Caco-2 (cell line): Measurements from ENCODE around the gene CFAP58. TPM values are rescaled to one million over a fixed set of nuclear protein-coding genes. Genes with fewer than 3 reads are reported as not detected.
A peak's percentile ranks its signal among the peaks of the same experiment; 100 is the strongest.

Experiments
- BruUV-seq: library from RNA; stranded (reverse); fragments of 400-500 nt; replicated peaks from 2 replicates; lab custom pipeline; 2021; lab: Mats Ljungman, UMichigan
- CTCF ChIA-PET: fragments of 300-600 bp; sonication (Branson Sonifier 250); formaldehyde crosslinking; loops from one replicate; lab custom pipeline; 2022; ENCODE audit warnings: antibody characterized with exemption; lab: Charles Lee
- POLR2A ChIA-PET: fragments of 300-600 bp; sonication (Branson Sonifier 250); formaldehyde crosslinking; loops from one replicate; lab custom pipeline; 2022; ENCODE audit warnings: antibody characterized with exemption; lab: Charles Lee
- DNase-seq, 2 experiments: peaks; one replicate each; pipeline versions ENCODE4 v3.0.0 to v3.0.0-alpha.2; 2020 to 2022
- H3K27me3 ChIP-seq: replicated peaks from 2 replicates; pipeline ENCODE4 v1.6.0; 2011; ENCODE audit warnings: low read length; ENCODE audit not compliant: control insufficient read depth, insufficient read depth
- H3K36me3 ChIP-seq: 2 replicates; pipeline ENCODE4 v1.5.1; 2011; ENCODE audit warnings: low read length; ENCODE audit not compliant: control insufficient read depth, insufficient read depth
- H3K4me1 ChIP-seq: fragments of 250-450 bp; sonication (Bioruptor Pico); 2 replicates; pipeline ENCODE4 v1.5.1; 2020; ENCODE audit warnings: mild to moderate bottlenecking
- H3K4me3 ChIP-seq: 2 replicates; pipeline ENCODE4 v1.5.1; 2011; ENCODE audit warnings: low read depth, mild to moderate bottlenecking, control low read depth, low read length
- H3K9me3 ChIP-seq: fragments of 250-450 bp; sonication (Bioruptor Pico); 2 replicates; pipeline ENCODE4 v1.5.1; 2020; ENCODE audit warnings: mild to moderate bottlenecking, moderate library complexity
- H3K27ac Mint-ChIP-seq: one replicate; pipeline ENCODE4 v1.8.0; 2022; ENCODE audit warnings: mixed read lengths; ENCODE audit not compliant: unreplicated experiment
- H3K27me3 Mint-ChIP-seq: one replicate; pipeline ENCODE4 v1.8.0; 2022; ENCODE audit warnings: mixed read lengths; ENCODE audit not compliant: insufficient read depth, unreplicated experiment
- H3K36me3 Mint-ChIP-seq: one replicate; pipeline ENCODE4 v1.8.0; 2022; ENCODE audit warnings: mild to moderate bottlenecking, mixed read lengths; ENCODE audit not compliant: insufficient read depth, unreplicated experiment
- H3K4me1 Mint-ChIP-seq: one replicate; pipeline ENCODE4 v1.8.0; 2022; ENCODE audit warnings: low read depth, mixed read lengths; ENCODE audit not compliant: unreplicated experiment
- H3K4me3 Mint-ChIP-seq: one replicate; pipeline ENCODE4 v1.8.0; 2022; ENCODE audit warnings: mild to moderate bottlenecking, moderate library complexity, mixed read lengths; ENCODE audit not compliant: unreplicated experiment
- H3K9me3 Mint-ChIP-seq: one replicate; pipeline ENCODE4 v1.8.0; 2022; ENCODE audit warnings: mixed read lengths; ENCODE audit not compliant: unreplicated experiment
- CTCF ChIP-seq, 2 experiments: fragments of 200-600 bp in 1 of 2; IDR thresholded peaks; 1 replicate in 1 of 2; 2 replicates in 1 of 2; pipeline versions ENCODE4 v1.5.1 to v1.8.0; 2011 to 2022; ENCODE audit warnings: antibody characterized with exemption in 1 of 2, control low read depth in 1 of 2, inconsistent platforms in 1 of 2, low read depth in 1 of 2, low read length in 1 of 2, mild to moderate bottlenecking in 1 of 2, moderate library complexity in 1 of 2; ENCODE audit not compliant: insufficient read depth in 1 of 2, severe bottlenecking in 1 of 2, unreplicated experiment in 1 of 2
- intact Hi-C: fragments of 100-400 bp; cut with micrococcal nuclease; formaldehyde crosslinking; loops from one replicate; pipeline ENCODE4 v1.10.0; 2022; ENCODE audit not compliant: unreplicated experiment
- total RNA-seq: library from RNA; stranded (reverse); gene quantifications from 2 replicates; pipeline ENCODE4 v1.2.3, GENCODE V29; 2022

Gene CFAP58
- total RNA-seq, 1 experiment from 2014 or later: not detected

GRCh38 chr10:104331208-104331838 lies 22.3 kb upstream of the CFAP58 start:
- H3K36me3 Mint-ChIP-seq: no peaks in the 10 kb centered on the region
- no peaks in the 10 kb centered on the region for H3K9me3 ChIP-seq
- ChIA-PET POLR2A (no interaction called here), CTCF (no interaction called here)
- peaks cover 15% of the 10 kb centered on the region for H3K4me1 Mint-ChIP-seq
- intact Hi-C loops: no loop called here
- peak overlapping the region; percentile 64 for H3K27ac Mint-ChIP-seq
- no peak overlapping the region for H3K4me3 Mint-ChIP-seq
- DNase-seq: no peak
- H3K36me3 ChIP-seq: no peaks in the 10 kb centered on the region
- TF ChIP-seq CTCF (IDR thresholded peaks at IDR 0.05; ENCODE audit: insufficient read depth in 1 of 2, low read depth in 1 of 2, low read length in 1 of 2, severe bottlenecking in 1 of 2, unreplicated experiment in 1 of 2): no peak
- H3K27me3 ChIP-seq: no peaks in the 10 kb centered on the region
- peaks cover 28% of the 10 kb centered on the region for H3K4me1 ChIP-seq
- H3K9me3 Mint-ChIP-seq: no peaks in the 10 kb centered on the region
- no peaks in the 10 kb centered on the region for H3K27me3 Mint-ChIP-seq
- H3K4me3 ChIP-seq: no peak overlapping the region
- no TSS peak for BruUV-seq

- peaks cover 36% of the 10 kb centered on the region for H3K4me1 ChIP-seq
- no peak overlapping the region for H3K4me3 ChIP-seq
- H3K36me3 ChIP-seq: no peaks in the 10 kb centered on the region
- Mint-ChIP-seq H3K4me1 (peaks cover 21% of the 10 kb centered on the region), H3K36me3 (no peaks in the 10 kb centered on the region), H3K27ac (no peak overlapping the region), H3K27me3 (no peaks in the 10 kb centered on the region), H3K9me3 (no peaks in the 10 kb centered on the region), H3K4me3 (no peak overlapping the region)
- CTCF ChIA-PET: no interaction called here
- intact Hi-C loops: no loop called here
- DNase-seq: no peak
- POLR2A ChIA-PET: no interaction called here
- H3K27me3 ChIP-seq: no peaks in the 10 kb centered on the region
- no peaks in the 10 kb centered on the region for H3K9me3 ChIP-seq
- no peak for TF ChIP-seq CTCF (IDR thresholded peaks at IDR 0.05; ENCODE audit: insufficient read depth in 1 of 2, low read depth in 1 of 2, low read length in 1 of 2, severe bottlenecking in 1 of 2, unreplicated experiment in 1 of 2)
- no TSS peak for BruUV-seq
These were observed 21.2 kb upstream of the CFAP58 start for GRCh38 chr10:104332243-104333031.

- H3K9me3 Mint-ChIP-seq: no peaks in the 10 kb centered on the region
- no peaks in the 10 kb centered on the region for H3K36me3 Mint-ChIP-seq
- no peaks in the 10 kb centered on the region for H3K27me3 ChIP-seq
- H3K27me3 Mint-ChIP-seq: no peaks in the 10 kb centered on the region
- H3K4me1 Mint-ChIP-seq: peaks cover 21% of the 10 kb centered on the region
- H3K4me1 ChIP-seq: peaks cover 36% of the 10 kb centered on the region
- no peaks in the 10 kb centered on the region for H3K36me3 ChIP-seq
- BruUV-seq: no TSS peak
- no peak for TF ChIP-seq CTCF (IDR thresholded peaks at IDR 0.05; ENCODE audit: insufficient read depth in 1 of 2, low read depth in 1 of 2, low read length in 1 of 2, severe bottlenecking in 1 of 2, unreplicated experiment in 1 of 2)
- H3K9me3 ChIP-seq: no peaks in the 10 kb centered on the region
- no peak overlapping the region for H3K27ac Mint-ChIP-seq
- CTCF ChIA-PET: no interaction called here
- intact Hi-C loops: no loop called here
- POLR2A ChIA-PET: no interaction called here
- H3K4me3 ChIP-seq: no peak overlapping the region
- DNase-seq: no peak
- H3K4me3 Mint-ChIP-seq: no peak overlapping the region
These were observed 20.5 kb upstream of the CFAP58 start for GRCh38 chr10:104333032-104333727.
